HL-60 (cell line): ENCODE measurements around the gene BLVRA.

Source experiments
- POLR2AphosphoS5 ChIP-seq: IDR thresholded peaks from 2 replicates; pipeline ENCODE4 v1.6.1; 2012; ENCODE audit warnings: low read depth
- TF ChIP-seq, protein P1 (sequence below): IDR thresholded peaks from 2 replicates; pipeline ENCODE4 v1.6.1; 2012; ENCODE audit warnings: low read depth; ENCODE audit not compliant: insufficient replicate concordance
- TF ChIP-seq, protein P2 (sequence below): IDR thresholded peaks from one replicate; pipeline ENCODE4 v1.5.1; 2011; ENCODE audit warnings: low read length, control low read depth, inconsistent platforms; ENCODE audit not compliant: insufficient read depth

DNA sequence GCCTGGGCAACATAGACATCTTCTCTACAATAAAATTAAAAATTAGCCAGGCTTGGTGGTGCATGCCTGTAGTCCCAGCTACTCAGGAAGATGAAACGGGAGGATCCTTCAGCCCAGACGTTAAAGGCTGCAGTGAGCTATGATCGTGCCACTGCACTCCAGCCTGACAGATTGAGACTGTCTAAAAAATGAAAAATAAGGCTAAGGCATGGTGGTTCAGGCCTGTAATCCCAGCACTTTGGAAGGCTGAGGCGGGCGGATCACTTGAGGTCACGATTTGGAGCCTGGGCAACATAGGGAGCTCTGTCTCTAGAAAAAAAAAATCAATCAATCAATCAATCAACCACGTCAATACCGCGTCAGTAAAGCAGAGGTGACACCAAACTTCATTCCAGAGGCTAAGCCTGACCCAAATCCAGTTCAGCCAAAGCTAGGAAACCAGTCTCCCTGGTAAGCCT lies 79.8 kb downstream of the BLVRA start:
- TF ChIP-seq, protein P1, sequence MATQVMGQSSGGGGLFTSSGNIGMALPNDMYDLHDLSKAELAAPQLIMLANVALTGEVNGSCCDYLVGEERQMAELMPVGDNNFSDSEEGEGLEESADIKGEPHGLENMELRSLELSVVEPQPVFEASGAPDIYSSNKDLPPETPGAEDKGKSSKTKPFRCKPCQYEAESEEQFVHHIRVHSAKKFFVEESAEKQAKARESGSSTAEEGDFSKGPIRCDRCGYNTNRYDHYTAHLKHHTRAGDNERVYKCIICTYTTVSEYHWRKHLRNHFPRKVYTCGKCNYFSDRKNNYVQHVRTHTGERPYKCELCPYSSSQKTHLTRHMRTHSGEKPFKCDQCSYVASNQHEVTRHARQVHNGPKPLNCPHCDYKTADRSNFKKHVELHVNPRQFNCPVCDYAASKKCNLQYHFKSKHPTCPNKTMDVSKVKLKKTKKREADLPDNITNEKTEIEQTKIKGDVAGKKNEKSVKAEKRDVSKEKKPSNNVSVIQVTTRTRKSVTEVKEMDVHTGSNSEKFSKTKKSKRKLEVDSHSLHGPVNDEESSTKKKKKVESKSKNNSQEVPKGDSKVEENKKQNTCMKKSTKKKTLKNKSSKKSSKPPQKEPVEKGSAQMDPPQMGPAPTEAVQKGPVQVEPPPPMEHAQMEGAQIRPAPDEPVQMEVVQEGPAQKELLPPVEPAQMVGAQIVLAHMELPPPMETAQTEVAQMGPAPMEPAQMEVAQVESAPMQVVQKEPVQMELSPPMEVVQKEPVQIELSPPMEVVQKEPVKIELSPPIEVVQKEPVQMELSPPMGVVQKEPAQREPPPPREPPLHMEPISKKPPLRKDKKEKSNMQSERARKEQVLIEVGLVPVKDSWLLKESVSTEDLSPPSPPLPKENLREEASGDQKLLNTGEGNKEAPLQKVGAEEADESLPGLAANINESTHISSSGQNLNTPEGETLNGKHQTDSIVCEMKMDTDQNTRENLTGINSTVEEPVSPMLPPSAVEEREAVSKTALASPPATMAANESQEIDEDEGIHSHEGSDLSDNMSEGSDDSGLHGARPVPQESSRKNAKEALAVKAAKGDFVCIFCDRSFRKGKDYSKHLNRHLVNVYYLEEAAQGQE, result no peak
- TF ChIP-seq, protein P2, sequence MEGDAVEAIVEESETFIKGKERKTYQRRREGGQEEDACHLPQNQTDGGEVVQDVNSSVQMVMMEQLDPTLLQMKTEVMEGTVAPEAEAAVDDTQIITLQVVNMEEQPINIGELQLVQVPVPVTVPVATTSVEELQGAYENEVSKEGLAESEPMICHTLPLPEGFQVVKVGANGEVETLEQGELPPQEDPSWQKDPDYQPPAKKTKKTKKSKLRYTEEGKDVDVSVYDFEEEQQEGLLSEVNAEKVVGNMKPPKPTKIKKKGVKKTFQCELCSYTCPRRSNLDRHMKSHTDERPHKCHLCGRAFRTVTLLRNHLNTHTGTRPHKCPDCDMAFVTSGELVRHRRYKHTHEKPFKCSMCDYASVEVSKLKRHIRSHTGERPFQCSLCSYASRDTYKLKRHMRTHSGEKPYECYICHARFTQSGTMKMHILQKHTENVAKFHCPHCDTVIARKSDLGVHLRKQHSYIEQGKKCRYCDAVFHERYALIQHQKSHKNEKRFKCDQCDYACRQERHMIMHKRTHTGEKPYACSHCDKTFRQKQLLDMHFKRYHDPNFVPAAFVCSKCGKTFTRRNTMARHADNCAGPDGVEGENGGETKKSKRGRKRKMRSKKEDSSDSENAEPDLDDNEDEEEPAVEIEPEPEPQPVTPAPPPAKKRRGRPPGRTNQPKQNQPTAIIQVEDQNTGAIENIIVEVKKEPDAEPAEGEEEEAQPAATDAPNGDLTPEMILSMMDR, result no peak
- no peak for TF ChIP-seq POLR2AphosphoS5
